Lower leg skin (tissue), 4 donors: Measurements from ENCODE around the gene EVI5L. TPM values are rescaled to one million over a fixed set of nuclear protein-coding genes. Genes with fewer than 3 reads are reported as not detected.

ENCODE experiments used
- DNase-seq, 2 donors: peaks; one replicate each; pipeline ENCODE4 v3.0.0-alpha.2; 2019; ENCODE audit warnings: low spot score in 2 of 2
- H3K4me3 ChIP-seq: fragments of 200-600 bp; sonication (generic); 2 replicates; pipeline ENCODE4 v1.5.1; 2017; ENCODE audit warnings: mild to moderate bottlenecking, low read depth; ENCODE audit not compliant: poor library complexity, severe bottlenecking
- POLR2A ChIP-seq, 2 donors: fragments of 450-650 bp; IDR thresholded peaks; one replicate each; pipeline ENCODE4 v1.6.1; 2016 to 2017; ENCODE audit warnings: antibody characterized with exemption in 2 of 2, mild to moderate bottlenecking in 1 of 2, moderate library complexity in 1 of 2
- WGBS, 2 donors: methylation state at CpG; one replicate each; pipeline ENCODE4 v1.1.5; 2018; 5-methylcytosine and 5-hydroxymethylcytosine counted together
- intact Hi-C: fragments of 100-400 bp; cut with DNase I; formaldehyde crosslinking; loops from one replicate; pipeline ENCODE4 v1.15.0; 2023; ENCODE audit warnings: low total_unique reads
- total RNA-seq, 4 donors: library from RNA; depleted of rRNA; stranded (reverse); fragments of >200 nt; gene quantifications; one replicate each; pipeline ENCODE4 v1.1.0, GENCODE V29; 2016
- TF ChIP-seq, protein P1 (sequence below), 3 donors: fragments of 450-650 bp; IDR thresholded peaks; one replicate each; pipeline ENCODE4 v1.5.1; 2016; ENCODE audit warnings: antibody characterized with exemption in 3 of 3, mild to moderate bottlenecking in 3 of 3, moderate library complexity in 2 of 3

The EVI5L gene
- total RNA-seq, 4 donors from 2014 or later = 16.2 to 23.3 (median 20.0) TPM

DNA sequence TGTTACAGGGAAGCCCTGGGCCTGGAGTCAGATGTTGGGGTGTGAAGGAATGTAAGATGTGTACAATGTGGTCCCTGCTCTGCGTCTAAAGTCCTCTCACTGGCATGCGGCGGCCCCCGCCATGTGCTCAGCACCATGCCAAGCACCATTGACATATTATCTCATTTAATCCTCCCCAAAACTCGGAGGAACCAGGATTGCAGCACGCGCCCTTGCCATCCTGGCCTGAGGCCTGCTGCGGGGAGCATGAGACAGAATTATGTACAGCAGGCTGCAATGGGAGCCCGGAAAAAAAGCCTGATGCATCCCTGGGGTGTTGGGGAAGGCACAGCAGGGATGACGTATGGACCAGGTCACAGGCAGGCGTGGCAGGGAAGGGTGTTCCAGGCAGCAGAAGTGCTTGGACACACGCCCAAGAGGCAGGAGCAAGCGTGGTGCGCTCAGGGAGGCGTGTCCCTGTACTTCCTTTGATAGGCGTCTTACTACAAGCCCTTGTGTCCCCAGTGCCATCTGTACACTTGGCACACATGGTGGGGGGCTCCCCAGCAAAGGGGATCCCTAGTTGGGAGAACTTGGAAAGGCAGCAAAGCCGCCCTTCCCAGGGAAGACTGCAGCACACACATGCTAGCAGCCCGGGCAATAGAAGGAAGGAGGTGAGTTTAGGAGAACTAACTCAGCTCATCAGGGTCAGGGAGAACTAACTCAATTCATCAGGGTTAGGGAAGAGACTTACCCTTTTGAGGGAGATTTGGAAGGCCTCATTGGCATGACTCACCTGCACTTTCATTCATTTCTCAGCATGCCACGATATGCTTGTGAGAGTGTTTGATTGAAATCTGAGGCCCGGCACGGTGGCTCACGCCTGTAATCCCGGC lies 3.4 kb downstream of the EVI5L start:
- WGBS, 2 donors = 41 to 45% methylated on average over 22 to 23 of the region's 23 CpGs

DNA sequence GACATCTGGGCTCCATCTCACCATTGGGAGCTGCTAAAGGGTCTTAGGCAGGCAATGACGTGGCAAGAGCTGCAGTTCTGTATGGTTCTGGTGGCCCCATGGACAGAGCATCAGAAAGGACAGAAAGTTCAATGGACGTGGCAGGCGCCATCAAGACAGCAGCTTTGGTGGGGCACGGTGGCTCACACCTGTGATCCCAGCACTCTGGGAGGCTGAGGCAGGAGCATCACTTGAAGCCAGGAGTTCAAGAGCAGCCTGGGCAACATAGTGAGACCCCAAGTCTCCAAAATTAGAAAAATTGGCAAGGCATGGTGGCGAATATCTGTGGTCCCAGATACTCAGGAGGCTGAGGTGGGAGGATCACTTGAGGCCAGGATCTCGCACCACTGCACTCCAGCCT lies 9.5 kb downstream of the EVI5L start:
- intact Hi-C loops = no loop called here
- DNase-seq = no peak
- 95 to 96% methylated on average over 6 of the region's 6 CpGs for WGBS, 2 donors
- no peak overlapping the region for H3K4me3 ChIP-seq
- no peak for TF ChIP-seq POLR2A (IDR thresholded peaks at IDR 0.05)
- TF ChIP-seq, protein P1, sequence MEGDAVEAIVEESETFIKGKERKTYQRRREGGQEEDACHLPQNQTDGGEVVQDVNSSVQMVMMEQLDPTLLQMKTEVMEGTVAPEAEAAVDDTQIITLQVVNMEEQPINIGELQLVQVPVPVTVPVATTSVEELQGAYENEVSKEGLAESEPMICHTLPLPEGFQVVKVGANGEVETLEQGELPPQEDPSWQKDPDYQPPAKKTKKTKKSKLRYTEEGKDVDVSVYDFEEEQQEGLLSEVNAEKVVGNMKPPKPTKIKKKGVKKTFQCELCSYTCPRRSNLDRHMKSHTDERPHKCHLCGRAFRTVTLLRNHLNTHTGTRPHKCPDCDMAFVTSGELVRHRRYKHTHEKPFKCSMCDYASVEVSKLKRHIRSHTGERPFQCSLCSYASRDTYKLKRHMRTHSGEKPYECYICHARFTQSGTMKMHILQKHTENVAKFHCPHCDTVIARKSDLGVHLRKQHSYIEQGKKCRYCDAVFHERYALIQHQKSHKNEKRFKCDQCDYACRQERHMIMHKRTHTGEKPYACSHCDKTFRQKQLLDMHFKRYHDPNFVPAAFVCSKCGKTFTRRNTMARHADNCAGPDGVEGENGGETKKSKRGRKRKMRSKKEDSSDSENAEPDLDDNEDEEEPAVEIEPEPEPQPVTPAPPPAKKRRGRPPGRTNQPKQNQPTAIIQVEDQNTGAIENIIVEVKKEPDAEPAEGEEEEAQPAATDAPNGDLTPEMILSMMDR (IDR thresholded peaks at IDR 0.05) = no peak

More for the DNA sequence above, 3.4 kb downstream of the EVI5L start:
- TF ChIP-seq POLR2A (IDR thresholded peaks at IDR 0.05) = no peak
- TF ChIP-seq, protein P1 (IDR thresholded peaks at IDR 0.05) = no peak
- no peak overlapping the region for H3K4me3 ChIP-seq
- DNase-seq = peak; percentile 79 to 94
- intact Hi-C loops = no loop called here

DNA sequence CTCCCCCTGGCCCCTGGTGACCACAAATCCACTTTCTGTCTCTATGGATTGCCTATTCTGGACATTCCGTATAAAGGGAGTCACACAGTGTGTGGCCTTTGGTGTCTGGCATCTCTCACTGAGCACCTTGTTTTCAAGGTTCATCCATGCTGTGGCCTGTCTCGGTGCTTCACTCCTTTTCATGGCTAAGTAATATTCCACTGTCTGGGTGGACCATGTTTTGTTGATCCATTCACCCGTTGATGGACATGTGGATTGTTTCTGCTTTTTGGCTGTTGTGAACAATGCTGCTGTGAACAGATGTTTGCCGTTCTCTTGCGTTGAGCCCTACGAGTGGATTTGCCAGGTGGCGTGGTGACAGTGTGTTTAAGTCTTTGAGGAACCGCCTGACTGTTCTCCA lies 10.6 kb downstream of the EVI5L start:
- no peak for TF ChIP-seq POLR2A (IDR thresholded peaks at IDR 0.05)
- TF ChIP-seq, protein P1 (IDR thresholded peaks at IDR 0.05) = no peak
- intact Hi-C loops = loop anchor here (5.0 kb wide), 1 partner anchor 1668 kb away; no protein-coding TSS in a partner anchor
- H3K4me3 ChIP-seq = no peak overlapping the region
- WGBS, 2 donors = 80 to 86% methylated on average over 8 of the region's 8 CpGs
- DNase-seq = no peak

DNA sequence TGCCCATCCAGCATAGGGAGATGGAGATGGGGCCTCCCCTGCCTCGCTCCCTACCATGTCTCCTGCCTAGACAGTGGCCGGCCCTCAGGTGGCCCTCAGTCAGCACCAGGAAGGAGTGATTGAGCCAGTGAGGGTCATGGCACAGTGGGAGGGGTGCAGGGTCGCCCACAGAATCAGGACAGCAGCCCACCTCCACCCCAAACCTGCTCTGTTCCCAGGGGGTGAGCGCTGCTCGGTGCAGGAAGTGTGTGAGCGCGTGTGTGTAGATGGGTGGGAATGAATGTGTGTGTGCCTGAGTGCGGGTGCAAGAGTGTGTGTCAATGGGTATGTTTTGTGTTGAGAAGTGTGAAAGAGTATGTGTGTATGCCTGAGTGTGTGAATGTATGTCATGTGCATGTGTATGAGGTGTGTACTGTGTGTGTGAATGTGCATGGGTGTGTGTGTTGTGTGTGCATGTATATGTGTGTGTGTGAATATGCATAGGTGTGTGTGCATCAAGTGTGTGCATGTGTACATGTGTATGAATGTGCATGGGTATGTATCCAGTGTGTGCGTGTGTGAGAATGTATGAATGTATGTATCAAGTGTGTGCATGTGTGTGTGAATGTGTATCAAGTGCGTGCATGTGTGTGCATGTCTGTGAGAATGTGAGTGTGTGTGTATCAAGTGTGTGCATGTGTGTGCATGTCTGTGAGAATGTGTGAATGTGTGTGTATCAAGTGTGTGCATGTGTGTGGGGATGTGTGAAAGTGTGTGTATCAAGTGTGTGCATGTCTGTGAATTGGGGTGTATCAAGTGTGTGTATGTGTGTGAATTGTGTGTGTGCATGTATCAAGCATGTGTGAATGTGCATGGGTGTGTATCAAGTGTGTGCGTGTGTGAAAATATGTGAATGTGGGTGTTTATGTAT lies 12.0 kb downstream of the EVI5L start:
- TF ChIP-seq, protein P1 (IDR thresholded peaks at IDR 0.05) = no peak
- TF ChIP-seq POLR2A (IDR thresholded peaks at IDR 0.05) = no peak
- H3K4me3 ChIP-seq = no peak overlapping the region
- WGBS, 2 donors = 88% methylated on average over 9 to 11 of the region's 11 CpGs
- no peak for DNase-seq
- intact Hi-C loops = loop anchor here (5.0 kb wide), 1 partner anchor 1670 kb away; no protein-coding TSS in a partner anchor

DNA sequence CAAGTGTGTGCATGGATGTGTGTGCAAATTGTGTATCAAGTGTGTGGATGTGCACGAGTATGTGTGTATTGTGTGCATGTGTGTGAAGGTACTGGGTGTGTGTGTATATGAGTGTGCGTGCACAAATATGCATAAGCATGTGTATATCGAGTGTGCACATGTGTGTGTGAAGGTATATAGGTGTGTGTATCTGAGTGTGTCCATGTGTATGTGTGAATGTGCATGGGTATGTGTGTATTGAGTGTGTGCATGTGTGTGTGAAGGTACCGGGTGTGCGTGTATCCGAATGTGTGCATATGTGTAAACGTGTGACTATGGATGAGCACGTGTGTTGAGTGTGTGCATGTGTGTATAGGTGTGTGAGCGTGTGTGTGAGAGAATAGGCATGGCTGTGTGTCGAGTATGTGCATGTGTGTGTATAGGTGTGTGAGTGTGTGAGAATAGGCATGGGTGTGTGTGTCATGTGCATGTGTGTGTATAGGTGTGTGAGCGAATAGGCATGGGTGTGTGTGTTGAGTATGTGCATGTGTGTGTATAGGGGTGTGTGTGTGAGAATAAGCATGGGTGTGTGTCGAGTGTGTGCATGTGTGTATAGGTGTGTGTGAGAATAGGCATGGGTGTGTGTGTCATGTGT lies 12.8 kb downstream of the EVI5L start:
- no peak for TF ChIP-seq POLR2A (IDR thresholded peaks at IDR 0.05)
- TF ChIP-seq, protein P1 (IDR thresholded peaks at IDR 0.05) = no peak
- intact Hi-C loops = loop anchor here (5.0 kb wide), 1 partner anchor 1670 kb away; no protein-coding TSS in a partner anchor
- H3K4me3 ChIP-seq = no peak overlapping the region
- no peak for DNase-seq
- 95% methylated on average over 12 of the region's 12 CpGs for WGBS, 2 donors
